Measurements from ENCODE around the gene FUT1. TPM values are rescaled to one million over a fixed set of nuclear protein-coding genes. Genes with fewer than 3 reads are reported as not detected.
"Not testable (repeated sequence)": the region's sequence is repeated elsewhere in the genome, so short reads cannot be mapped to it uniquely, and the experiment has no call there.

FUT1 gene
- total RNA-seq, 1 experiment from 2014 or later, result 11.5 TPM

- TF ChIP-seq ZSCAN18 (CRISPR knock-in tag; IDR thresholded peaks at IDR 0.05) (no peak), TP53 (CRISPR knock-in tag; IDR thresholded peaks at IDR 0.05) (no peak)
These were observed 16.7 kb upstream of the FUT1 start (continued) for GRCh38 chr19:48768994-48769713.

- CTCF ChIA-PET; DNase-seq (ENCODE audit: low spot score); H3K4me3 Mint-ChIP-seq; POLR2A ChIA-PET; H3K9me3 Mint-ChIP-seq; H3K36me3 Mint-ChIP-seq: not testable (repeated sequence)
- Mint-ChIP-seq H3K27me3 (ENCODE audit: low read depth) (peaks cover 30% of the 10 kb centered on the region), H3K4me1 (peaks cover 12% of the 10 kb centered on the region), H3K27ac (peak overlapping the region; percentile 17; the same call in 1 of the 2 replicates)
- peak; percentile 67 for ATAC-seq
These were observed 15.8 kb upstream of the FUT1 start for GRCh38 chr19:48768171-48768753.

- H3K4me1 Mint-ChIP-seq; H3K36me3 Mint-ChIP-seq; DNase-seq (ENCODE audit: low spot score); H3K27ac Mint-ChIP-seq; H3K9me3 Mint-ChIP-seq; H3K4me3 Mint-ChIP-seq; ATAC-seq: not testable (repeated sequence)
- ChIA-PET POLR2A (interaction anchor here (0.6 kb wide), 1 partner anchor 373 kb away, joined by 5 read pairs; no protein-coding TSS in a partner anchor), CTCF (interaction anchor here (0.6 kb wide), 1 partner anchor 26 kb away, joined by 4 read pairs; no protein-coding TSS in a partner anchor)
- H3K27me3 Mint-ChIP-seq (ENCODE audit: low read depth), result peaks cover 40% of the 10 kb centered on the region
These were observed 13.4 kb upstream of the FUT1 start for GRCh38 chr19:48765816-48766215.

- H3K4me3 Mint-ChIP-seq, result no peak overlapping the region
- ChIA-PET CTCF (interaction anchor here (0.9 kb wide), 2 partner anchors 52 to 82 kb away, joined by 3 read pairs; no protein-coding TSS in a partner anchor), POLR2A (interaction anchor here (0.6 kb wide), 1 partner anchor 47 kb away, joined by 3 read pairs; no protein-coding TSS in a partner anchor)
- peaks cover 37% of the 10 kb centered on the region for H3K27me3 Mint-ChIP-seq (ENCODE audit: low read depth)
- TF ChIP-seq ZNF317 (CRISPR knock-in tag; IDR thresholded peaks at IDR 0.05; ENCODE audit: borderline replicate concordance, low read depth) (no peak), FOXK1 (CRISPR knock-in tag; IDR thresholded peaks at IDR 0.05) (no peak)
- no peaks in the 10 kb centered on the region for H3K36me3 Mint-ChIP-seq
- H3K4me1 Mint-ChIP-seq, result peaks cover 6% of the 10 kb centered on the region
- ATAC-seq (no peak), DNase-seq (ENCODE audit: low spot score) (no peak)
- no peak overlapping the region for H3K27ac Mint-ChIP-seq
- H3K9me3 Mint-ChIP-seq, result no peaks in the 10 kb centered on the region
These were observed 8.2 kb upstream of the FUT1 start for GRCh38 chr19:48760504-48761205.

GRCh38 chr19:48757741-48758144, 5.3 kb upstream of the FUT1 start:
- no peak overlapping the region for H3K27ac Mint-ChIP-seq
- ATAC-seq (no peak), DNase-seq (ENCODE audit: low spot score) (no peak)
- H3K27me3 Mint-ChIP-seq (ENCODE audit: low read depth), result peaks cover 24% of the 10 kb centered on the region
- TF ChIP-seq GABPB1 (CRISPR knock-in tag; IDR thresholded peaks at IDR 0.05) (0 out of 2 replicates have a peak, but pooled peaks have one; percentile 32), E2F5 (CRISPR knock-in tag; IDR thresholded peaks at IDR 0.05) (no peak)
- H3K9me3 Mint-ChIP-seq, result no peaks in the 10 kb centered on the region
- peaks cover 32% of the 10 kb centered on the region for H3K4me1 Mint-ChIP-seq
- no peak overlapping the region for H3K4me3 Mint-ChIP-seq
- ChIA-PET POLR2A (no interaction called here), CTCF (interaction anchor here (0.7 to 1.4 kb wide), 4 partner anchors 11 to 139 kb away, joined by 3 to 4 read pairs (median 3); partner anchors contain the start of genes IZUMO1, RPL18 and SPHK2)
- no peaks in the 10 kb centered on the region for H3K36me3 Mint-ChIP-seq

- Mint-ChIP-seq H3K27ac (no peak overlapping the region), H3K4me1 (peaks cover 32% of the 10 kb centered on the region), H3K9me3 (no peaks in the 10 kb centered on the region), H3K27me3 (ENCODE audit: low read depth) (peaks cover 18% of the 10 kb centered on the region), H3K36me3 (no peaks in the 10 kb centered on the region), H3K4me3 (no peak overlapping the region)
- DNase-seq (ENCODE audit: low spot score) (no peak), ATAC-seq (no peak)
- TF ChIP-seq E2F5 (CRISPR knock-in tag; IDR thresholded peaks at IDR 0.05), result no peak
- TF ChIP-seq MLX (CRISPR knock-in tag; IDR thresholded peaks at IDR 0.05), result no peak
- no peak for TF ChIP-seq USF1 (CRISPR knock-in tag; IDR thresholded peaks at IDR 0.05)
- TF ChIP-seq E2F1 (CRISPR knock-in tag; IDR thresholded peaks at IDR 0.05), result no peak
- TF ChIP-seq ZBTB21 (CRISPR knock-in tag; IDR thresholded peaks at IDR 0.05; ENCODE audit: borderline replicate concordance), result no peak
- no peak for TF ChIP-seq ZNF121 (CRISPR knock-in tag; IDR thresholded peaks at IDR 0.05)
- ChIA-PET POLR2A (no interaction called here), CTCF (interaction anchor here (0.9 to 1.4 kb wide), 2 partner anchors 10 to 38 kb away, joined by 3 to 4 read pairs; partner anchors contain the start of gene IZUMO1)
These were observed 4.7 kb upstream of the FUT1 start for GRCh38 chr19:48757089-48757675.
